ENCODE measurements around the gene SPI1. TPM values are rescaled to one million over a fixed set of nuclear protein-coding genes. Genes with fewer than 3 reads are reported as not detected.

Gene SPI1
- total RNA-seq, 1 experiment from 2014 or later: not detected

- Histone ChIP-seq H3K23me2 (ENCODE audit: insufficient read length, low read depth, low read length, poor library complexity, severe bottlenecking) (peaks cover 4% of the 10 kb centered on the region), H2AFZ (ENCODE audit: low read length) (no peak overlapping the region), H2BK15ac (ENCODE audit: low read depth, low read length) (no peak overlapping the region), H4K91ac (ENCODE audit: insufficient read length, low read depth, low read length) (no peak overlapping the region), H3K14ac (ENCODE audit: insufficient read depth, low read length) (no peak overlapping the region; the same call in 1 of the 2 replicates), H3T11ph (ENCODE audit: low read length) (no peak overlapping the region), H4K5ac (ENCODE audit: insufficient read length, low read depth, low read length) (no peak overlapping the region), H4K20me1 (ENCODE audit: control insufficient read depth, insufficient read depth, insufficient read length) (no peaks in the 10 kb centered on the region), H3K23ac (ENCODE audit: insufficient read length, low read depth, low read length) (no peak overlapping the region), H3K4ac (ENCODE audit: low read depth, low read length) (no peak overlapping the region), H2BK5ac (ENCODE audit: insufficient read length, low read length) (no peak overlapping the region), H3K9ac (ENCODE audit: extremely low read depth, insufficient read length, low read length) (no peak overlapping the region), H3K4me1 (ENCODE audit: insufficient read depth, low read length) (peaks cover 3% of the 10 kb centered on the region), H4K8ac (replicated peaks; ENCODE audit: insufficient read length, low read depth, low read length) (no peak overlapping the region), H2BK120ac (ENCODE audit: low read depth, low read length, poor library complexity, severe bottlenecking) (no peak overlapping the region), H2AK5ac (ENCODE audit: insufficient read length, low read length) (no peak overlapping the region), H3K9me3 (ENCODE audit: control insufficient read depth, low read depth, low read length) (no peaks in the 10 kb centered on the region), H2BK20ac (ENCODE audit: low read depth, low read length, poor library complexity, severe bottlenecking) (no peak overlapping the region), H3K27ac (ENCODE audit: insufficient read length, low read depth, low read length) (no peak overlapping the region), H3K79me1 (ENCODE audit: insufficient read depth, low read depth, low read length, poor library complexity, severe bottlenecking) (no peaks in the 10 kb centered on the region), H3K56ac (ENCODE audit: insufficient read length, low read depth, low read length) (no peak overlapping the region), H3K79me2 (ENCODE audit: insufficient read depth, low read length) (no peaks in the 10 kb centered on the region), H3K18ac (ENCODE audit: insufficient read length, low read depth, low read length) (no peak overlapping the region), H3K4me2 (ENCODE audit: insufficient read depth, insufficient read length, low read length) (no peak overlapping the region), H3K27me3 (ENCODE audit: insufficient read depth, low read length) (no peaks in the 10 kb centered on the region), H2BK12ac (ENCODE audit: insufficient read length, low read depth, low read length) (no peak overlapping the region)
- WGBS (ENCODE audit: extremely low coverage, insufficient read length, low lambda C conversion rate): no CpG with 5 or more reads among the region's 1 CpG
- Mint-ChIP-seq H3K9me3 (no peaks in the 10 kb centered on the region), H3K27me3 (ENCODE audit: low read depth) (no peaks in the 10 kb centered on the region; the same call in 1 of the 2 replicates), H3K27ac (peak overlapping the region in 1 of 3 experiments; percentile 83; a peak in 2 of 7 replicates), H3K36me3 (ENCODE audit: insufficient read depth in 1 of 3, low read depth in 3 of 3) (no peaks in the 10 kb centered on the region), H3K4me1 (peaks cover 27 to 35% of the 10 kb centered on the region in 2 experiments), H3K4me3 (peak overlapping the region in 1 of 2 experiments; percentile 47; a peak in 3 of 5 replicates)
- TF ChIP-seq, protein P1, sequence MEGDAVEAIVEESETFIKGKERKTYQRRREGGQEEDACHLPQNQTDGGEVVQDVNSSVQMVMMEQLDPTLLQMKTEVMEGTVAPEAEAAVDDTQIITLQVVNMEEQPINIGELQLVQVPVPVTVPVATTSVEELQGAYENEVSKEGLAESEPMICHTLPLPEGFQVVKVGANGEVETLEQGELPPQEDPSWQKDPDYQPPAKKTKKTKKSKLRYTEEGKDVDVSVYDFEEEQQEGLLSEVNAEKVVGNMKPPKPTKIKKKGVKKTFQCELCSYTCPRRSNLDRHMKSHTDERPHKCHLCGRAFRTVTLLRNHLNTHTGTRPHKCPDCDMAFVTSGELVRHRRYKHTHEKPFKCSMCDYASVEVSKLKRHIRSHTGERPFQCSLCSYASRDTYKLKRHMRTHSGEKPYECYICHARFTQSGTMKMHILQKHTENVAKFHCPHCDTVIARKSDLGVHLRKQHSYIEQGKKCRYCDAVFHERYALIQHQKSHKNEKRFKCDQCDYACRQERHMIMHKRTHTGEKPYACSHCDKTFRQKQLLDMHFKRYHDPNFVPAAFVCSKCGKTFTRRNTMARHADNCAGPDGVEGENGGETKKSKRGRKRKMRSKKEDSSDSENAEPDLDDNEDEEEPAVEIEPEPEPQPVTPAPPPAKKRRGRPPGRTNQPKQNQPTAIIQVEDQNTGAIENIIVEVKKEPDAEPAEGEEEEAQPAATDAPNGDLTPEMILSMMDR (conservative IDR thresholded peaks at IDR 0.05): no peak
- peak; percentile 35 for DNase-seq
Measured at GRCh38 chr11:47398551-47398950, 20.2 kb upstream of the SPI1 start.
